GOT3 (cell line): Measurements from ENCODE around the gene ABHD8.
A peak's percentile ranks its signal among the peaks of the same experiment; 100 is the strongest.

Source experiments
- DNase-seq: peaks from one replicate; lab custom pipeline; 2025; ENCODE audit warnings: mixed read lengths; lab: John Stamatoyannopoulos, UW

Gene ABHD8

GRCh38 chr19:17266026-17266425, 37.2 kb downstream of the ABHD8 start:
- DNase-seq = no peak

GRCh38 chr19:17264641-17264979, 38.6 kb downstream of the ABHD8 start, which contains the start of gene USHBP1:
Gene USHBP1, minus strand, starts transcription at chr19:17264745. Its CDS starts 446 bp downstream, at chr19:17264299.
- DNase-seq = no peak

- no peak for DNase-seq
Measured at GRCh38 chr19:17263712-17264640, 39.2 kb downstream of the ABHD8 start.

GRCh38 chr19:17262557-17262956, 40.7 kb downstream of the ABHD8 start:
- DNase-seq = no peak

GRCh38 chr19:17260842-17261325, 42.3 kb downstream of the ABHD8 start:
- peak; percentile 23 for DNase-seq

GRCh38 chr19:17259934-17260333, 43.3 kb downstream of the ABHD8 start:
- no peak for DNase-seq

GRCh38 chr19:17259118-17259780, 44.0 kb downstream of the ABHD8 start:
- no peak for DNase-seq

- no peak for DNase-seq
Measured at GRCh38 chr19:17256130-17256529, 47.1 kb downstream of the ABHD8 start.

GRCh38 chr19:17255150-17255621, 48.0 kb downstream of the ABHD8 start:
- DNase-seq = no peak

- no peak for DNase-seq
Measured at GRCh38 chr19:17254636-17255035, 48.6 kb downstream of the ABHD8 start.

- DNase-seq = no peak
Measured at GRCh38 chr19:17249887-17250548, 53.2 kb downstream of the ABHD8 start.

- no peak for DNase-seq
Measured at GRCh38 chr19:17248011-17248776, 55.0 kb downstream of the ABHD8 start.

- DNase-seq = no peak
Measured at GRCh38 chr19:17246681-17247425, 56.4 kb downstream of the ABHD8 start.

GRCh38 chr19:17245535-17245984, 57.7 kb downstream of the ABHD8 start, which contains the start of gene NR2F6:
Gene NR2F6, minus strand, starts transcription at chr19:17245919. Its CDS starts 699 bp downstream, at chr19:17245220.
- DNase-seq = no peak

- no peak for DNase-seq
Measured at GRCh38 chr19:17244618-17245534, 58.3 kb downstream of the ABHD8 start.

GRCh38 chr19:17243830-17244617, 59.2 kb downstream of the ABHD8 start:
- DNase-seq = no peak

GRCh38 chr19:17243211-17243829, 59.9 kb downstream of the ABHD8 start:
- no peak for DNase-seq
